Gastrocnemius medialis (tissue), 4 donors: Measurements from ENCODE around the gene PRSS3. TPM values are rescaled to one million over a fixed set of nuclear protein-coding genes. Genes with fewer than 3 reads are reported as not detected.

Experiments used
- ATAC-seq, 2 donors: fragments of 150-250 bp; one replicate each; pipeline ENCODE4 v1.9.1; 2016
- DNase-seq, 2 donors: peaks; one replicate each; pipeline ENCODE4 v3.0.0-alpha.2; 2019
- H3K27ac ChIP-seq, 4 donors: fragments of 200-600 bp; sonication (generic); 1 replicate in 1 of 4; 2 replicates in 3 of 4; pipeline ENCODE4 v1.5.1; 2016 to 2018; ENCODE audit warnings: mild to moderate bottlenecking in 2 of 4, moderate library complexity in 1 of 4
- H3K27me3 ChIP-seq, 3 donors: fragments of 200-600 bp; sonication (generic) in 2 of 3; 1 replicate in 1 of 3; 2 replicates in 2 of 3; pipeline versions ENCODE4 v1.5.1 to v1.6.0; 2016 to 2019; ENCODE audit warnings: mild to moderate bottlenecking in 1 of 3, moderate library complexity in 1 of 3
- H3K36me3 ChIP-seq, 2 donors: fragments of 200-600 bp; sonication (generic) in 1 of 2; one replicate each; pipeline ENCODE4 v1.5.1; 2017 to 2018
- H3K4me1 ChIP-seq, 2 donors: fragments of 200-600 bp; sonication (generic) in 1 of 2; one replicate each; pipeline ENCODE4 v1.5.1; 2016 to 2017; ENCODE audit warnings: mild to moderate bottlenecking in 2 of 2
- H3K4me3 ChIP-seq, 4 donors: fragments of 200-600 bp; sonication (generic) in 3 of 4; 1 replicate in 1 of 4; 2 replicates in 3 of 4; pipeline ENCODE4 v1.5.1; 2016 to 2019; ENCODE audit warnings: mild to moderate bottlenecking in 2 of 4
- H3K9me3 ChIP-seq, 3 donors: fragments of 200-600 bp; sonication (generic) in 2 of 3; 1 replicate in 1 of 3; 2 replicates in 2 of 3; pipeline ENCODE4 v1.5.1; 2016 to 2019
- CTCF ChIP-seq, 5 experiments: fragments of 450-650 bp in 3 of 5; fragments of 200-600 bp in 2 of 5; sonication (generic) in 2 of 5; IDR thresholded peaks in 4 of 5; conservative IDR thresholded peaks in 1 of 5; 1 replicate in 4 of 5; 2 replicates in 1 of 5; pipeline ENCODE4 v1.5.1; 2016 to 2019; ENCODE audit warnings: antibody characterized with exemption in 5 of 5, mild to moderate bottlenecking in 3 of 5, moderate library complexity in 3 of 5
- POLR2A ChIP-seq, 2 donors: fragments of 450-650 bp; IDR thresholded peaks; one replicate each; pipeline ENCODE4 v1.6.1; 2017; ENCODE audit warnings: antibody characterized with exemption in 2 of 2, mild to moderate bottlenecking in 2 of 2, moderate library complexity in 2 of 2
- in situ Hi-C, 4 donors: fragments of 200-750 bp; cut with MboI; loops; one replicate each; pipeline versions ENCODE4 v1.15.0 to v1.8.0; 2017; ENCODE audit warnings: low sequenced_read_pairs in 4 of 4
- intact Hi-C: fragments of 100-400 bp; cut with DNase I; formaldehyde crosslinking; loops from one replicate; pipeline ENCODE4 v1.15.1; 2023; ENCODE audit warnings: low total_unique reads
- total RNA-seq, 4 donors: library from RNA; depleted of rRNA; stranded (reverse); fragments of >200 nt; gene quantifications; one replicate each; pipeline versions ENCODE4 v1.1.0 to v1.2.3, GENCODE V29; 2016

Gene PRSS3
- total RNA-seq, 4 donors from 2014 or later, result 0.46 TPM; not detected in 3

DNA sequence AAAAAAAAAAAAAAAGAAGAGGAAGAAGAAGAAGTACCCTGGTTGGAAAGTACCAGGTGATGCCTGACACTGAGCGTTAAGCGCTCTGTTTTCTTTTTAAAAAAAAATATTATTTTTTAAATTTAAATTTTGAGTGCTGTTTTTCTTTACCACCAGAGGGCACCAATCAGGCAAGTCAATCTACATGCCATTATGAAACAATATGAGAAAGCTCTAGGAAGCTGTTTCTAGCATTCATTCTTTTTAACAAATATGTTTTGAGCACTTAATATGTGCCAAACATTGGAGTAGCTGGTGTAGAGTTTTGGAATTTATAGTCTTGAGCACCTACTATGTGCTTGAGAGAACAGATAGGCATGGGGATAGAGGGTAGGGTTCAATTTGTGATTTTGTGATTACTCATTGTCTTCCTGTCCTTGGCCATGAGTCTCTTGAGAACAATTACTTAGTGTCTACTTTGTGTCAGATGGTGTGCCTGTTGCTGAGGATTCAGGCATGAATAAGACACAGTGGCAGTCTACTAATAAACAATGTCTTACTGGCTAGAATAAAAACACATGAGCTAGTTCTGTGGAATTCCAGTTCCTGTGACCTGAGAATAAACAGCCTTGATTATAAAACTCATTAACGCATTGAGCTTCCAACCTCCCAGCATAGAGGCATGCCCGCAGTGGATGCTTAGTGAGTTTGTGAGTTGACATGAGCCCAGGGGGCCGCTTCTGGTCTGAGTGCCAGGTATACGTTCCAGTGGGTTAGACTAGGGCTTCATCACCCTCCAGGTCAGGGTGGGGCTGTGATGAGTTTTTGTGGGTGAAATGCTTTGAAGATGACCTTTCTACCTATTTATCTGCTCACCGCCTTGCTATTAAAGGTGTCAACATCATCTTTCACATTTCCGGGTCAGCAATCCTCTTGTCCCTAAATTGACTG is 18.6 kb downstream of the PRSS3 start:
- Histone ChIP-seq H3K27ac (peak overlapping the region; percentile 92 to 100 (median 98)), H3K9me3 (no peaks in the 10 kb centered on the region), H3K4me1 (peaks cover 22 to 28% of the 10 kb centered on the region in 2 donors), H3K27me3 (no peaks in the 10 kb centered on the region), H3K4me3 (no peak overlapping the region), H3K36me3 (no peaks in the 10 kb centered on the region)
- peak in 1 of 2 donors; percentile 28 for ATAC-seq
- intact Hi-C loops, result loop anchor here (1.0 to 10.0 kb wide), 2 partner anchors 38 to 231 kb away; partner anchors contain the start of gene UBAP2
- TF ChIP-seq POLR2A (IDR thresholded peaks at IDR 0.05) (no peak), CTCF (IDR thresholded peaks at IDR 0.05 in 4 of 5, conservative IDR thresholded peaks at IDR 0.05 in 1 of 5) (peak; percentile 72 to 83 (median 77))
- no peak for DNase-seq
- in situ Hi-C loops, result loop anchor here in 1 of 4 donors (5.0 kb wide), 1 partner anchor 38 kb away; no protein-coding TSS in a partner anchor

DNA sequence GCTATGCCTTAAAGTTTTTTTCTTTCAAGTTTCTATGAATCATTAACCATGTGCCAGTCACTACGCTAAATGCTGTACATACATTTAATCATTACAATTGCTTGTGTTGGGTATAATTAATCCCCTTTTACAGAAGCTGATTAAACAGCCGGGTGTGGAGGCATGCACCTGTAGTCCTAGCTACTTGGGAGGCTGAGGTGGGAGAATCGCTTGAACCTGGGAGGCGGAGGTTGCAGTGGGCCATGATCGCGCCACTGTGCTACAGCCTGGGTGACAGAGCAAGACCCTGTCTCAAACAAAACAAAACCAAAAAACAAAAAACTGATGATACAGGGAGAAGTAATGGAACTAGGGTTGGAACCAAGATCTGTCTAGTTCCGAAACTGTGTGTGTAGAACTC is 20.4 kb downstream of the PRSS3 start:
- no peaks in the 10 kb centered on the region for H3K9me3 ChIP-seq
- no peaks in the 10 kb centered on the region for H3K27me3 ChIP-seq
- in situ Hi-C loops (loop anchor here in 2 of 4 donors (5.0 kb wide), 1 partner anchor 37 kb away; no protein-coding TSS in a partner anchor), intact Hi-C loops (loop anchor here (2.0 to 10.0 kb wide), 3 partner anchors 229 to 651 kb away; partner anchors contain the start of gene UBAP2)
- H3K36me3 ChIP-seq, result no peaks in the 10 kb centered on the region
- H3K4me3 ChIP-seq, result no peak overlapping the region
- H3K4me1 ChIP-seq, result peaks cover 38 to 44% of the 10 kb centered on the region in 2 donors
- TF ChIP-seq POLR2A (IDR thresholded peaks at IDR 0.05), result no peak
- TF ChIP-seq CTCF (IDR thresholded peaks at IDR 0.05 in 4 of 5, conservative IDR thresholded peaks at IDR 0.05 in 1 of 5), result no peak
- DNase-seq (no peak), ATAC-seq (no peak)
- H3K27ac ChIP-seq, result peak overlapping the region; percentile 92 to 100 (median 98)

- TF ChIP-seq CTCF (IDR thresholded peaks at IDR 0.05 in 4 of 5, conservative IDR thresholded peaks at IDR 0.05 in 1 of 5) (no peak), POLR2A (IDR thresholded peaks at IDR 0.05) (peak; percentile 75 to 79)
- H3K36me3 ChIP-seq, result no peaks in the 10 kb centered on the region
- peak within 1 kb of the TSS; percentile 80 to 94 (median 90) for H3K4me3 ChIP-seq
- no peaks in the 10 kb centered on the region for H3K27me3 ChIP-seq
- ATAC-seq (peak; percentile 65 to 76), DNase-seq (peak; percentile 87 to 91)
- intact Hi-C loops (loop anchor here (2.0 to 10.0 kb wide), 3 partner anchors 228 to 652 kb away; partner anchors contain the start of gene UBAP2), in situ Hi-C loops (loop anchor here in 2 of 4 donors (5.0 kb wide), 1 partner anchor 36 kb away; no protein-coding TSS in a partner anchor)
- H3K9me3 ChIP-seq, result no peaks in the 10 kb centered on the region
- H3K27ac ChIP-seq, result peak within 1 kb of the TSS; percentile 92 to 100 (median 98)
- H3K4me1 ChIP-seq, result peaks cover 45 to 52% of the 10 kb centered on the region in 2 donors
Measured at GRCh38 chr9:33816327-33817252, 21.2 kb downstream of the PRSS3 start, which contains the start of gene UBE2R2. UBE2R2 (plus strand) TSS chr9:33817160; CDS start chr9:33817758, 598 bp downstream.
